SHP77 (cell line): ENCODE measurements around the gene HYI.

Experiments used
- DNase-seq, 2 experiments: peaks; one replicate each; lab custom pipeline; 2025; lab: John Stamatoyannopoulos, UW

Gene HYI

DNA sequence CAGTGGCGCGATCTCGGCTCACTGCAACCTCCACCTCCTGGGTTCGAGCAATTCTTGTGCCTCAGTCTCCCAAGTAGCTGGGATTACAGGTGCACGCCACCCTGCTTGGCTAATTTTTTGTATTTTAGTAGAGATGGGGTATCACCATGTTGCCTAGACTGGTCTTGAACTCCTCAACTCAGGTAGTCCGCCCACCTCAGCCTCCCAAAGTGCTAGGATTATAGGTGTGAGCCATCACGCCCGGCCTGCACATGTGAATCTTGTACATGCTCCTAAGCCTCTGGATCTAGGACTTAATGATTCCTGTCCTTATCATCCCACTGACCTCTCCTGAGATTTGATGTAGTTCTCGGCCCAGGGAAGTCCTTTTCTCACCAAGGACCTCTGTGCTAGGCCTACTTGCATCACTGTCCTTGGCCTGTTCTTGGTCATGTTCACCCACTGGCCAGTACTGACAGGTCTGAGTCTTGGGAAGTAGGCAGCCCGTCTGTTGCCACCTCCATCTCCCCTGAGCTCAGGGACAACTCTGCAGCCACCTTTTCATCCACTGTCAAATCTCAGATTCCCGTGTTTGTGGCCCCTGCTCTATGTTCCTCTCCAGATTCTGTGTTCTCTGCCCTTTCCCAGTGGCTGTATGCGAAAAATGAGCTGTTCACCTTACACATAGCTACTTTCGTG lies 9.4 kb downstream of the HYI start:
- no peak for DNase-seq

DNA sequence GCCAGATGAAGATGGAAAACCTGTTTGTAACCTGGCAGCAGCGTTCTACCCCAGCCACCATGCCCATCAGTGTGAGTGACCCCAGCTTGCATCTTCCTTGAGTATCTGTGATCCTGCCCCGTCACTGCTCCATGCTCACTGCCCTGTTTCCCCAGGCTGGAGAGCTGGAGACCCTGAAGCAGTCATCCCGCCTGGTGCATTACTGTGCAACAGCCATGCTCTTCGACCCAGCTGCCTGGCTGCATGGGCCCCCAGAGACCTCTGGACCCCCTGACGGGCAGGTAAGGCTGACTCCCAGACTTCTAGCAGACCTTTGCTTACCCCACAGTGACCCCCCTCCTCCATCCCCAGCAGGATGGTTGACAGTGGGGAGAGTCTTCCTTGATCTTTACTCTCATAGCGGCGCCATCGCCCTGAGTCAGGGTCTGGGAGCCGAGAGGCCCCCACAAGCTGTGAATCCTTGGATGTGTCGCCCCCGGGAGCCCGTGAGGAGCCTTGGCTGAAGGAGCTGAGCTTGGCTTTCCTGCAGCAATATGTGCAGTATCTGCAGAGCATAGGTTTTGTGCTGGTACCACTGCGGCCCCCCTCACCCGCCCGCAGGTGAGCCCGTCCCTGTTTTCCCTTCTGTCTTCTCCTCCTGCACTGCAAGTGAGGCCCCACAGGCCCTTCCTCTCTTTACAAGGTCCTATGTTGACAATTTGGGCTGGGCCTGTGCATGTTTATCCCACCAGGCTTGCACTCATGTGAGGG lies 10.4 kb downstream of the HYI start:
- DNase-seq = no peak

DNA sequence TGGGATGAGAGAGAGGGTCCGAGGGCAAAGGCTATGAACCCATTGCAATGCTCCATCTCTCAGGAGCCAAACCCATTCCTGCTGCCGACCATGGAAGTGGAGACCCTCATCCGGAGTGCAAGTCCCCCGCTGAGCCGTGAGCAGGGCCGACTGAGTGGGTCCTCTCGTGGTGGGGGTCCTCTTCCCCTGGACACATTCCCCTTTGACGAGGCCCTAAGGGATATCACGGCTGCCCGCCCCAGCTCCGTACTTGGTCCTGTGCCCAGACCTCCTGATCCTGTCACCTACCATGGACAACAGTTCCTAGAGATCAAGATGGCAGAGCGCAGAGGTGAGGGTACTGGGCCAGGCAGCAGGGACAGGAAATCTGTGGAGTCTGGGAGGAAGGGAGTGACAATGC lies 11.0 kb downstream of the HYI start:
- DNase-seq = no peak

DNA sequence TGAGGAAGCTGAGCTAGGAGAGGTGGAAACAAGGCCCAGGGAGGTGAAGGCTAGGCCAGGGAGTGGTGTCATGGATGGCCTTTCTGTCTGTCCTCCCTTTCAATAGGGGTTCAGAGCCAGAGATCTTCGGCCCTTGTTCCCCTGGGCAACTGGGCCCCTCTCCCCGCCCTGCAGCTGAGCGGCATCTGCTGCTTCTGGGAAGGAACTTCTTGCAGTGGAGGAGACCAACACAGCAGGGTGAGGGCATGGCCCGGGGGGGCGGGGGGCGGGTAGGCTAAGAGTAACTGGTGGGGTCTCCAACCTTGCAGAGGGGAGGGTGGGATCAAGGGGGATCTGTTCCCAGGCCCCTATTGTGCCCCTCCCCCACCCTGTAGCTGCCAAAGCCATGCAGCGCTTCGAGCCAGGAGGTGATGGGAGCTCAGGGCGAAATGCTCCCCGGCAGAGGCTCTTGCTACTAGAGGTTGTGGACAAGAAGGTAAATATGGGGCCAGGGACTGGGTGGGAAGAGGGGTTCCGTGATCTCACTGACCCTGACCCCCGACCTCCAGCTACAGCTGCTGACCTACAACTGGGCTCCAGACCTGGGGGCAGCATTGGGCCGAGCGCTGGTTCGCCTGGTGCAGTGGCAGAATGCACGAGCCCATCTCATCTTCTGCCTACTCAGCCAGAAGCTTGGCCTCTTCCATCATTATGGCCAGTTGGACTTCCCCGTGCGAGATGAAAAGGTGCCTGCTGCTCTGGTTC lies 11.7 kb downstream of the HYI start:
- DNase-seq = no peak

DNA sequence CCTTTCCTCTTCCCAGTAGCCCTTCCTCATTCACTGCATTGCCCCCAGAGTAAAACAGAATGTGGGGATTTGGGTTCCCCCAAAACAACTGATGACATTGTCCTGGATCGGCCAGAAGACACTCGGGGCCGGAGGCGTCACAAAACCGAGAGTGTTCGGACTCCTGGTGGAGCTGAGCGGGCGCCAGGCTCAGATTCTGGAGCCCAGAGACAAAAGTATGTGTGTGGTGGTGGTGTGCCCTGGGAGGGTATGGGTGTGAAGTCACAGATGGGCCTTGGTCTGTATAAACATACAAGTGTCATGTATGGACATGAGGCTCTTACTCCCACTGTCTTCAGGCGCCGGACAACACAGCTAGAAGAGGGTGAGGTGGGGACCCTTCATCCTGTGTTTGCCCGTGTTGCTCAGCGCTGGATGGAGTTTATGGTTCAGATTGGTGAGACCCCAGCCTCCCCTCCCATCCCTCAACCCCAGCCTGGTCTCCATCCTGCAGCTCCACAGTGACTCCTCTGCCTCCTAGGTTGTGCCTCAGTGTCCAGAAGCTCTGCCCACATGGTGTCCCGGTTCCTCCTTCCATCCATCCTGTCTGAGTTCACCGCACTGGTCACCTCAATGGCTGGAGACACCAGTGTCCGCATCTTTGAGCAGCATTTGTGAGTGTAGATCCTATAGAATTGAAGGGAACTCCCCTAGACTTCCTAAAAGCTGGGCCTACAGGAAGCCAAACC lies 12.4 kb downstream of the HYI start:
- no peak for DNase-seq

DNA sequence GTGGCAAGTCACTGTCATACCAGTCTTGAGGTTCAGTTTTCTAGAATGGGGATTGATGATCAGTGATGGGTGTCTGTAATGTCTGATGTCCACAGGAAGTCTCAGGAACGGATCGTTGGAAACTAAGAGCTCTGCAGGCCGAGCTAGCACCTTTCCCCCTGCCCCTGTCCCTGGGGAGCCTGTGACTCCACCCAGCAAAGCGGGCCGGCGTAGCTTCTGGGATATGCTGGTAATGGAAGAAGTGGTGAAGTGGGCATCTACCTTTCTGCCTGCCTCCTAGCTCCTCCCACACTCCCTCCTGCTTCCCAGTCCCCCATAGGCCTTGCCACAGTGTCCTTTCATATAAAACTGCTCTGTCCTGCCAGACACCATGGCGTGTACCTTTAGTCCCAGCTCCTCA lies 13.4 kb downstream of the HYI start:
- DNase-seq = no peak

DNA sequence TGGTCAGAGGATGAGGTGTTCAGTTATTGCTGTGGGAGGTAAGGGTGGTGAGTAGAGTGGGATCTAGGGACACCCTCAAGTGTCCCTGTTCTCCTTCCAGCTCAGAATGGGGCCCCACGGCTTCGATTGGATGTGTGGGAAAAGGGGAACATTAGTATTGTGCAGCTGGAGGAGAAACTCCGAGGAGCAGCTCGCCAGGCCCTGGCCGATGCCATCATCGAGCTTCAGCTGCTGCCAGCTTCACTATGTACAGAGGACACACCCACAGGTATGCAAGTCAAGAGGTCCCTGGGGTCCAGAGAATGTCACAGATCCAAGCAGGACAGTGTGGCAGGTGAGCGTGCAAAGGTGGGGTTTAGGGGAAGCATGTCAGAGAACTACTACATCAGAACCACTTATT lies 13.9 kb downstream of the HYI start:
- no peak for DNase-seq

DNA sequence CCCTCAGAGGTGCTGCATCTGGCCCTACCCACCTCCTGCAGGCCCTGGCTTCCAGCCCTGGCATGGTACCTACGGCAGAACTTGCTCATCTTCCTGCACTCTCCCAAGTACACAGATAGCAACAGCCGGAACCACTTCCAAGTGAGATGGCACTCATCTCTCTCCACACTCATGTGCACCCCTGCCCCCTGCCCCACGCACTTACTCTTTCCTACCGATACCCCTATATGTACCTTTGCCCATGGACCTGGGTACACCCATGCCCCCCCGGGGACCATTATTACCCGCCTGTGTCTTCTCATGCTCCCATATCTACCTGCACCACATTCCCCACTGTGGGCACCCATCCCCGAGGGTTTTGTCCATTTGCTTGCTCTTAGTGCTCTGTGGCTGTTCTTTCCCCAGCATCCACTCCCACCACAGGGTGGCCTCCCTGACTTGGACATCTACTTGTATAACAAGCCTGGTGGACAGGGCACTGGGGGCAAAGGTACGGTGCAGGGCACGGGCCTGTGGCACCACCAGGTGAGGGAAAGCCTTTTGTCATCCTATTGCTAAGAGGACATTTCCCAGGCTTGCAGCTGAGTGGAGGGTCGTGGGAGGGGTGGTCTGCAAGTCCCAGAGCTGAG lies 14.7 kb downstream of the HYI start:
- DNase-seq = no peak

DNA sequence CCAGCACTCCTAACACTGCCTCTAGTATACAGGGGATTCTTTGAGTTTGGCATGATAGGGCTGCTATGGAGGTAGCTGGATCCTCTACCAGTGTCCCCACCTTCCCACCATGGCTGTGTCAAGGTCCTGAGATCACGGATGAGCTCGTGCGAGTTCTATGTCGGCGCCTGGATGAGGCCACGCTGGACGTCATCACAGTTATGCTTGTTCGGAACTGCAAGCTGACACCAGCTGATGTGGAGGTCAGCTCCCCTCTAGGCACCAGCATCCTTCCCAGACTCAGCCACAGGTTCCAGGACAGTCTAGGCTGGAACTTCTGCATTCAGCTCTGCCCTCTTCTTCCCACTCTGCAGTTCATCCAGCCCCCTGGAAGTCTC lies 15.2 kb downstream of the HYI start:
- no peak for DNase-seq

DNA sequence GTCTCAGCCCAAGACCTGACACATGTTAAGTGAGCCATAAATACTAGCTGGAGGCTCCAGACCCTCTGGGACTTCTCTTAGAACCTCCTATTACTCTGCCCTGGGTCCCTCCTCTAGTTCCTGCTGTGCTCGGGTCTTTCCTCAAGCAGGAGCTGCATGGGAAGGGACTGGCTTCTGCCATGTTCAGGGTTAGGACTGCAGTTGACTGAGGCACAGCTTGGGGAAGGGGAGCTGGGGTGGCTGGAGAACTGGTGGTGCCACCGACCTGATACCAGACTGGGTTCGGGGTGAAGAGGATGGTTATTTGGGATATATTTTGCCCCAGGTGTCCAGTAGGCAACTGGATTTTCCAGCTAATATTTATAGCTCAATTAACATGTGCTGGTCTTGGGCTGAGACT lies 15.7 kb downstream of the HYI start:
- DNase-seq = no peak

DNA sequence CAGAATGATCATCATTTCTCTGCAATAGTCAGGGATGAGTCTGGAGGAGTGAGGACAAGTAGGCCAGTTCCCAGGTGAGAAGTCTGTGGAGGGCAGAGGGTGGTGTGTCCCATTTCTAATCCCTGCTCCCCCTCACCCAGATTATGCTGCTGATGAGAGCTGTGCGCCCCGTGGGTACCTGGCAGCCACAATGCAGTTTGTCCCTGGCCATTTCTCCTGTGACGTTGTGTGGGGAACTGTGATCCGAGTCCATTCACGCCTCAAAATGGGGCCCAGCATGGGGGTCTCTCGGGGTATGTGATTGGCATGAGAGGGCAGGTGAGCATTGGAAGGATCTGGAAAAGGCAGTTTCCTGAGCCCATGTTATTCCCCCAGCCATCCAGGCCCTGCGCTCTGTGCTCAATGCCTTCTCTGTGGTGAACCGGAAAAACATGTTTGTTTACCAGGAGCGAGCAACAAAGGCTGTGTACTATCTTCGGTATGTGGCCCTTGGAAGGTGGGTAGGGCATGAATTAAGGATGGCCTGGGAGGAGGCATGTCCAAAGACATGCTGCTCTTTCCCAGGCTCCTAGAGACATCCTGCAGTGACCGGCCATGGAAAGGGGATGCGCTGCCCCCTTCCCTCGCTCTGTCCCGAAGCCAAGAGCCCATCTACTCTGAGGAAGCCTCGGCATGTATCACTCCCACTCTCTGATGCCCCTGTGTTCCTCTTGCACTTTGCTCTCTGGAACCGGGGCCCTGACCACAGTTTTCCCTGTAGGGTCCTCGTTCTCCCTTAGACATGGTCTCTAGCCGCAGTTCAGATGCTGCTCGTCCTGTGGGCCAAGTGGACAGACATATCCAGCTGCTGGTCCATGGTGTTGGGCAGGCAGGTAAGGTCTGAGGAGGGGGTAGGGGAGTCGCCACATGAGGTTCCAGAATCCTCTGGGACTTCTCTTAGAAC lies 16.4 kb downstream of the HYI start:
- DNase-seq = no peak

DNA sequence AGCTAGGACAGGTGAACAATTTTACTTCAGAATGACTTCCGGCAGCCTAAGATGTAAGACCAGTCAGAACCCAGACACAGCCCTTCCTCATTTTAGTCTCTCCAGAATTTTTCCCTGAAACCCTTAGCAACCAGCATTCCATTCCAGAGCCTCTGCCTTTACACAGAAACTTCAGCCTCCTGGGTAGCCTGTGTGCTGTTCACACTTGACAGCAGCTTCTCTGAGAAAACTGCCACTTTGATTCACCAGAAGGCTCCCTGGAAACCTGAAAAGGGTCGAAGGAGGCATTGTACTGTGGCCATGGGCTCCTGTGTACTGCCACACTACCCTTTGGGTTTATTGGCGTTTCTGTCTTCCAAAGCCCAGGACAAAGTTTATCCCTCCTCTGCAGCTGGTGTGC lies 17.4 kb downstream of the HYI start:
- no peak for DNase-seq

DNA sequence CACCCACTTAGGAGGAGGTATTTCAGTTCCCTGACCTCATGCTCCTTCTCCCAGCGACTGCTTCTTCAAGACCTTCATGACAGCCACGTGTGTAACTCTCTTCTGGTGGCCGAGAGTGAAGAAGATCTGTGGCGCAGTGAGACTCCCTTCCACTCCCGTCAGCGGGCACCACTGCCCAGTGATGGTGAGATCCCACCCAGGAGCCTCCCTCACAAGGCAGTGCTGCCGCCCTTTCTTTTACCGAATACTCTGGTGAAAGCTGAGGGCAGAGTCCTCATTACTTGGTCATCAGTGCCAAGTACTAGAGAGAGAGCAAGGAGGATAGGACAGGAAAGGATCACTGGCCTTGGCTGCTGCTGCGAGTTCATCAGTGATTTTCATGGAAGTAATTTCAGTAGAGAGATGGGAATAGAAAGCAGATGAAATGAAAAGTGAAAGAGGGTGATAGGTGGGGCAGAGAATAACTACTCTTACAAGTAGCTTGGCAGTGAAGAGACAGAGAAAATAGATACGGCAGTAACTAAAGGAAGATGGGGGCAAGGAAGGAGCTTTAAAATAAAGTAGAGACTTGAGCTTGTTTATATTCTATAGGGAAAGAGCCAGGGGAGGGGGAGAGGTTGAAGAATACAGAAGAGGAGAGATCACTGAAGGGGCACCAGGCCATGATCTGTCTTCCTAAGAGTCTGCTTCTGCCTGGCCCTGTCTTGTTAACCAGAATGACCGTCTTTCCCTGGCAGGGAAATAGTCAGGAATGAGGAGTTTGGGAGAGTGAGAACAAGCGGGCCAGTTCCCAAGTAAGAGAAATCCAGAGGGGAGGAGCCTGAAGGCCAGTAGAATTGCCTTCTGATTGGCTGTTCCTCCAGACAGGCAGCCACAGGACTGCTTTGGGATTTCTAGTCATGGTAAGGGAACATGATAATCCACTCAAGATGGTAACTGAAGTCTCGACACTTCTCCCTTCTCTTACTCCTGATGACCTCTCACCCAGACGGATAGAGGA lies 18.3 kb downstream of the HYI start:
- DNase-seq = no peak

DNA sequence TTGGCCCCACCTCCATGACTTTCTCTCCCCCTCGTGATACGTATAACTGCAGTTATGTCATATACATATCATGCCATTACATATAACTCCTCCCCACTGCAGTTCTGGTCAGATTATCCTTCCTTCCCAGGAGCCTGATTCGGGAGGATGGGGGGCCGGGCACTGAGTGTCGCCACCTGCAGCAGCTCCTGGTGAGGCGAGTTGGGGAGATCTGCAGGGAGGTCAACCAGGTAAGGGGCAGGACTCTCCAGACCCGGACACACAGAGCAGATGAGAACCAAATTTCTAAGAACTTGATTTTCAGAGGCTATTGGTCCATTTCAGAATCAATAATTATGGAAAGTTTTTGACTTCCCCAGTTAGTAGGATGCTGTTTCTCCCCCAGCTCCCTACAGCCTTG lies 19.5 kb downstream of the HYI start:
- DNase-seq = no peak

DNA sequence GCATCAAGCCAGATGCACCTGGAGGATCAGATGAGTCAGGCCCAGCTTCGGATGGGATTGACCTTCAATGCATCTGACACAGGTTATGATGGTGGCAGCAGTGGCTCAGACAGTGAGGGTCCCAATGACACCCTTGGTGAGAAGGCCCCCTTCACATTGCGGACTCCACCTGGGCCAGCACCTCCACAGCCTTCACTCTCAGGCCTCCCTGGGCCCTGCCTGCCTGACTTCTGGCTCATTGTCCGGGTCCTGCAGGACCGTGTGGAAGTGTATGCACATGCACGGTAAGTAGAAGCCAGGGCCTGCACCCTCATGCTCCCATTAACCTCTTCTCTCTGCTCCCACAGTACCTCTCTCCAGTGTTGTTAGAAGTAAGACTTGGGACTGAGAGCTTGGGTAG lies 20.8 kb downstream of the HYI start:
- DNase-seq = no peak

DNA sequence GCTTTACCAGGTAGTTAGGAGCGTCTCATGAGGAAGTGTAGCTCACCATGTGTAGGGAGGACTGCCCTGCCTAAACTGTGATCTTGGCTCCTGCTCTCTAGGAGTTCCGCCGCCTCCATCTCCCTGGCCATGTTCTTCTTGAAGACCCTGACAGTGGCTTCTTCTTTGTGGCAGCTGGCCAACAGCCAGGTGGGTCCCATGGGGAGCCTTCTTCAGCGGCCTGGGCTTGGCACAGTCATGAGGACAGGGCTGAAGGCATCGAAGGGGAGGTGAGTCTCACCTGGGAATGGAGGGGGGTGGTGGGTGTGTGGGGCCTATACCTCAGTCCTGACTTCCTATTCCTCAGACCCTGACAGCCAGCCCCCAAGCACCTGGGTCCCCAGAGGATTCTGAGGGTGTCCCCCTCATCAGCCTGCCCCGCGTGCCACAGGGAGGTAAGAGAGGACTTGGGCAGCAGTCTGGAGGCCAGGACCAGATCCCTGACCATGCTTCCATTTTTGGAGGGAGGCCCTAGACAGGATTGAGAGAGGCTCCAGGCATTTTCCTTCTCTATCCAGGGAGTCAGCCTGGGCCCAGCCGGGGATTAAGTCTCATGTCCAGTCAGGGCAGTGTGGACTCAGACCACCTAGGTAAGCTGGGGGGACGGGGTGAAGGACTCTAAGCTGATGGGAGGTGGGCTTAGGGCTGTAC lies 21.4 kb downstream of the HYI start:
- DNase-seq = no peak

DNA sequence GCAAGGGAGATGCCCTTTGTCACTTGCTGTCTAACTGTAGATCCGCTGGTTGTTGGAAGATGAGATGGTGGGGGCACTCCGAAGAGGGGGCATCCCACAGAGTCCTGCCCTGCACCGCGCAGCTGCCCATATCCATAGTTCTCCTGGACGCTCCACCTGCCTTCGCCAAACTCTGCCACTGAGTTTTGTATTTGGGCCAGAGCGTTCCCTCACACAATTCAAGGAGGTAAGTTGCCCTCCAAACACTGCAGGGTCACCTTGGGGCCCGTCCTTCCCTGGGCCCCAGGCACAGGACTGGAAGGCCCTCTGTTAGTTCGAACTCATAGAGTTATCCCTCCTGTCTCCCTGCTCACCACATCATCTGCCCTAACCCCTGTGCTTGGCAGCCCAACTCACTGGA lies 22.1 kb downstream of the HYI start:
- DNase-seq = no peak

DNA sequence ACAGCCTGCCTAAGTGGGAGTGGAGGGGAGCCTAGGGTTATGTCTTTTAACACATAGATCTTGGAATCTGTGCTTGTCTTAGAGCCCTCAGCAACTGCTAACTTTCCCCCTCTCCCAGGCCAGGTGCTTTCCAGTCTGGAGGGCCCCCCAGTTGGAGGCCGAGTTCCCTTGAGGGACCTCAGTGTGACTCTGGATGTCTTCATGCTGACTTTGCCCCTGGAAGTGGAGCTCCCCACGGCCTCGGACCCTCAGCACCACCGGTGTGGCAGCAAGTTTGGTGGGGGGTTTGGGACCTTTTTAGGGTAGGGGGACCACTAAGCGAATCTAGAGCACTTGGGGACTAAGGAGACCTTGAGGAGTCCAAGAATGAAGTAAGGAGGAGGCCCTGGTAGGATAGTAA lies 22.9 kb downstream of the HYI start:
- DNase-seq = no peak

DNA sequence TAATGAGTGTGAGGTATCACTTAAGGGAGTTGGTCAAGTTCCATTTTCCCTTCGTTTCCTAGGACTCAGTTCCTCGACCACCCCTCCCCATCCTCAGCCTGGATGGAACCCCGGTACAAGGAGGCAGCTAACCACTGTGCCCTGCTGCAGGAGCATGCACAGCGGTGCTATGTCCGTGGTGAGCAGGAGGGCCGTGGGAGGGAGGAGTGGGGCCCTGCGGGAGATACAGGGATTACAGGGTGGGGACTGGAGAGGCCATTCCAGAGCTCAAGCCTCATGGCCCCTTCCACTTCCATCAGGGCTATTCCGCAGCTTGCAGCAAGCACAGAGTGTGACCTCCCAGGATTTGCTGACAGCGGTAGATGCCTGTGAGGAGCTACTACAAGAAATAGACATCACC lies 25.8 kb downstream of the HYI start:
- DNase-seq = no peak
